Adipocyte (in vitro differentiated cells): ENCODE measurements around the gene MACROH2A1.
A peak's percentile ranks its signal among the peaks of the same experiment; 100 is the strongest.

Source experiments
- DNase-seq: peaks from one replicate; pipeline ENCODE4 v3.0.0-alpha.2; 2015; ENCODE audit warnings: low read depth
- H3K27me3 ChIP-seq: replicated peaks from 2 replicates; pipeline ENCODE4 v1.7.0; 2013; ENCODE audit warnings: mild to moderate bottlenecking, low read length, moderate library complexity; ENCODE audit not compliant: control insufficient read depth, insufficient read depth
- H3K36me3 ChIP-seq: 2 replicates; pipeline ENCODE4 v1.7.0; 2013; ENCODE audit warnings: low read length, mild to moderate bottlenecking, moderate library complexity; ENCODE audit not compliant: control insufficient read depth, insufficient read depth, severe bottlenecking
- H3K4me1 ChIP-seq: 2 replicates; pipeline ENCODE4 v1.7.0; 2013; ENCODE audit warnings: mild to moderate bottlenecking, low read length, moderate library complexity; ENCODE audit not compliant: control insufficient read depth, insufficient read depth
- H3K4me3 ChIP-seq: 2 replicates; pipeline ENCODE4 v1.7.0; 2013; ENCODE audit warnings: mild to moderate bottlenecking, low read length, moderate library complexity
- H3K9ac ChIP-seq: 2 replicates; pipeline ENCODE4 v1.7.0; 2013; ENCODE audit warnings: mild to moderate bottlenecking, low read length, moderate library complexity
- H3K9me3 ChIP-seq: 2 replicates; pipeline ENCODE4 v1.7.0; 2013; ENCODE audit warnings: mild to moderate bottlenecking, low read length, moderate library complexity; ENCODE audit not compliant: control insufficient read depth

MACROH2A1 gene

DNA sequence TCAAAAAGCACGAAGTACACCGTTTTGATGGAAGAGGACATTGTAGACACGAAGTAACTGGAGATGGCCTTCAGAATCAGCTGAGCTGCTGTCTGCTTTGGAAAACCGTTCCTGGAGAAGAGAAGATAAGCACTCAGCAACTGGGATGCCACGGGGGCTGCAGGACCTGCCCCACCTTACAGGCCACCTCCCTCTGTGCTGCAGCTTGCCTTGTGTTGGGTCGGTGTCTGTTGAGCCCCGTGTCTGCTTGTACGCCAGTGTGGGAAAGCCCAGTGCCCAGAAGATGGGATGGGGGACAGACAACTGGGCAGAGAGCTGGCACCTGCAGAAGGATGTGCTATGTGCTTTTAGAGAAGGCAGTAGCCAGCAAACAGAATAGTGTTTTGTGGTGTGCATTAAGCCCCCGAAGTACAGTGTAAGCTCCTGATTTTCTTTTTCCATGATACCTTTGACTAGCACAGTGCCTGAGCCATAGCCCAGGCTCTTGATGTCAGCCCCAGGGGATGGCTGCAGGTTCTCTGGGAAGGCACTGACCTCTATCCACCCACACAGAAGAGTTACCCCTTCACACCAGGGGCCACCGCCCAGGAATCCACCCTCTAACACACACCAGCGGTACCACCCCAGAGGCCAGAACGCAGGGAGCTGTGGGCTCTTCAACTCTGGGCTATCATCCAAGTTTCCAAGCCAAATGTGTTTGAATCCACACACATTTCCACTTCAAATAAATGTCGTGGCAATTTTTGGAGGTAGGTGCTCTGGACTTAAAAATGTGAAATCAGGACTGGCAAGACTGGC lies 63.8 kb downstream of the MACROH2A1 start:
- Histone ChIP-seq H3K36me3 (peaks cover 61% of the 10 kb centered on the region), H3K27me3 (no peaks in the 10 kb centered on the region), H3K4me1 (no peaks in the 10 kb centered on the region), H3K4me3 (no peak overlapping the region), H3K9ac (no peak overlapping the region), H3K9me3 (no peaks in the 10 kb centered on the region)
- DNase-seq: no peak

- H3K36me3 ChIP-seq: peaks cover 48% of the 10 kb centered on the region
Observed at GRCh38 chr5:135333732-135334515, 65.1 kb downstream of the MACROH2A1 start.

DNA sequence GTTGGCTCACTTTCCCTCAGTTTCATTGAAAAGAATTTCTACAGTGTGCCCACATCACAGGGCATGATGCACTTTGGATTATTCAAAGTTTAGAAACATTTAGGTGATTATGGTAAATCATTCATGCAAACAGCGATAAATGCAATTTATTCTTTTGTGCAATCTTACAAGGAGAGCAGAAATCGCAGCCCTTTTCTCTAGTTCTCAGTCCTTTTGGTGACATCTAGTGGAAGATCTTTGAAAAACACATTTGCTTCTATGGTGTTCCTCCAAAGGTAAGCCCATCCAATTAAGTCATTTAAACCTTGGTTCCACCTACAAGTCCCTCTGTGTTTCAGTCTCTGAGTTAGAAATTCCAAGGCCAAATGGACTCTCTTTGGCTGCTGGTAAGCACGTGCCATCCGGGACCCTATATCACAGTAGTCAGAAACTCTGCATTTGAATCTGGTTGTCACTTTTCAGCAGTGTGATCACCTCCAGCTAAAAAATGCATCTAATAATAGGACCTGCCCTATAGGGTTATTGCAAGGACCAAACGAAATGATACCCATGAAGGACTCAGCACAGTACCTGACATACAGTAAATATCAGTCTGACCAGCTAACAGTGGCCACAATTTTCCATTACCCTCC lies 66.4 kb downstream of the MACROH2A1 start:
- Histone ChIP-seq H3K9ac (no peak overlapping the region), H3K36me3 (peaks cover 35% of the 10 kb centered on the region), H3K4me1 (no peaks in the 10 kb centered on the region), H3K9me3 (no peaks in the 10 kb centered on the region), H3K27me3 (no peaks in the 10 kb centered on the region), H3K4me3 (no peak overlapping the region)
- peak; percentile 92 for DNase-seq

More at GRCh38 chr5:135333732-135334515, 65.1 kb downstream of the MACROH2A1 start:
- no peak overlapping the region for H3K9ac ChIP-seq
- no peaks in the 10 kb centered on the region for H3K4me1 ChIP-seq
- DNase-seq: no peak
- H3K27me3 ChIP-seq: no peaks in the 10 kb centered on the region
- H3K4me3 ChIP-seq: no peak overlapping the region
- H3K9me3 ChIP-seq: no peaks in the 10 kb centered on the region

- H3K9me3 ChIP-seq: no peaks in the 10 kb centered on the region
- H3K27me3 ChIP-seq: no peaks in the 10 kb centered on the region
- no peaks in the 10 kb centered on the region for H3K4me1 ChIP-seq
- no peak overlapping the region for H3K4me3 ChIP-seq
- H3K36me3 ChIP-seq: peaks cover 25% of the 10 kb centered on the region
- no peak overlapping the region for H3K9ac ChIP-seq
- DNase-seq: no peak
Observed at GRCh38 chr5:135331612-135332011, 67.4 kb downstream of the MACROH2A1 start.

GRCh38 chr5:135330798-135331096 lies 68.3 kb downstream of the MACROH2A1 start:
- no peak for DNase-seq

DNA sequence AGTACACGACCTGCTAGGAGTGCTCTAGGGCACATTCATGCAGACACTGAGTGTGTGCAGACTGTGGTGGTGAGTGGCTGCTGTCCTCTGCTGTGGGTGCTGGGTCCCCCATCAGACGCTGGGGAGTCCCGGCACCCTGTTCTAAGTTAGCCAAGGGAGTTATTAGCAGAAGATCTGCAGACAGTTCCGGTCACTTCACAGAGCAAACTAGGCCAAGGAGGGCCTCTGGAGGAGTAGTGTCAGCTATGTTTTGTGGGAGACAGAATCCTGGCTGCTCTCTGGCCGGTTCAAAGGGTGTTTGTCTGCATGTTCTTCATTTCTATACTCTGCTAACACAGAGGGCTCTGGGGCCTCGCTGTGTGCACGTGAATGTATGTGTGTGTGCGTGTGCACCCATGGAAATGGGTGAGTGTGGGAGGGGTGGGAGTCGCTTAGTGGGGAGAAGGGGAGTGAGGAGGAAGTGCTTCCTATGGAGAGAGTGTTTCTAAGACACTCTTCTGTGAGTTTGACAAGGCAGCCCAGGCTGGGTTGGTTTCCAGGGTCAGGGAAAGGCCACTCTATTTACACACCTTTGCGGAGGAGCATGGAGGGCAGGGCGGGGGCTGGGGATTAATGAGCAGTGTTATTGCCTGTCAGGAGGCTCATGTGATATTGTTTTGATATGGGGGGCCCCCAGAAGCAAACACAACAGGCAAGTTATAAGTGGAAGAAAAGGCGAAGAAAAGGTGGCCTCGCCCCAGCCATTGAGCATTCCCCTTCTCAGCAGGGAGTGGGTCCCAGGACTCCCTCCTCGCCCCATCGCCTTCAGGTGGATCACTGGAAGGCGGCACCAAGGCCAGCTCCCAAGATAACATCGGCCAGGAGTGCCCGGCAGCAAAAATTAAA lies 68.9 kb downstream of the MACROH2A1 start:
- H3K27me3 ChIP-seq: no peaks in the 10 kb centered on the region
- DNase-seq: no peak
- no peaks in the 10 kb centered on the region for H3K4me1 ChIP-seq

More at GRCh38 chr5:135330798-135331096, 68.3 kb downstream of the MACROH2A1 start:
- Histone ChIP-seq H3K9ac (no peak overlapping the region), H3K9me3 (no peaks in the 10 kb centered on the region), H3K4me3 (no peak overlapping the region), H3K4me1 (no peaks in the 10 kb centered on the region), H3K36me3 (peaks cover 16% of the 10 kb centered on the region), H3K27me3 (no peaks in the 10 kb centered on the region)

DNA sequence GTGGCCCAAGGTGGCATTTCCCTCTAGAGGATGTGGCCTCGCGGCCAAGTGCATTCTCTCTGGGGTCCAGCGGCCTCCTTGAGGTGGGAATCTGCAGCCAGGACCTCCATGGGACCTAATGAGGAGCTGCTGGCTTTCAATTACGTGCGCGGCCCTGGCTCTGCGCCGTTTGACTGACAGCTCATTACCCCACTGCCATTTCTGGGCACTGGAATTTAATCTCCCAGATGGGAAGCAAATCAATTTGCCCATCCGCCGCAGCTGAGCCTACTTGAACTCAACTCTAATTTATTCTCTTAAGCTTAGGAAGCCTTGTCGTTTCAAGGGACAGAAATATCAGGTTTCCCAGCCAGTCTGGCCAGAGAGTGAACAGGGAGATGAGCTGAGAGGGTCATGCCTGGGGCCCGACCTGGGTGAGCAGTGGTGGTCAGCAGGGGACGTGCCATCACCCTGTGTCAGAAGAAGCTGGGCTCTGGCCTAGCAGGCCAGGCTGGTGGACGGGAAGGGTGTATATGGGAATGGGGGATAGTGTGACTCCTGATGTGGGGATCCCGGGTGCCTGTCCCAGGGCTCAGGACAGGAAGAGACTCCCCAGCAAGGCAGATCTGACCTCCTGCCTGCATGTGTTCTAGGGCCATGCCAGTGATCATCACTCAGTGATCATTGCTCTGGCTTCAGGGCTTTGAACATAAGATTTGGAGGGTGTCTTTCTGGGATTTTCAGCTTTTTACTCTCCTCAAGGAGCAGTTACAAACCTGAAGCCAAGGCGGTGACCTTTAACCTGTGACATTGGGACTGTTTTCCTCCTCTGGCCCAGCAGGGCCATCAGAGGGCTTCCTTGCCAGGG lies 69.7 kb downstream of the MACROH2A1 start:
- H3K36me3 ChIP-seq: peaks cover 7% of the 10 kb centered on the region
- no peak overlapping the region for H3K4me3 ChIP-seq
- no peak overlapping the region for H3K9ac ChIP-seq
- H3K27me3 ChIP-seq: no peaks in the 10 kb centered on the region
- DNase-seq: no peak
- H3K4me1 ChIP-seq: no peaks in the 10 kb centered on the region
- H3K9me3 ChIP-seq: no peaks in the 10 kb centered on the region

More for the DNA sequence above, 68.9 kb downstream of the MACROH2A1 start:
- no peak overlapping the region for H3K4me3 ChIP-seq
- no peaks in the 10 kb centered on the region for H3K9me3 ChIP-seq
- no peak overlapping the region for H3K9ac ChIP-seq
- H3K36me3 ChIP-seq: peaks cover 16% of the 10 kb centered on the region

DNA sequence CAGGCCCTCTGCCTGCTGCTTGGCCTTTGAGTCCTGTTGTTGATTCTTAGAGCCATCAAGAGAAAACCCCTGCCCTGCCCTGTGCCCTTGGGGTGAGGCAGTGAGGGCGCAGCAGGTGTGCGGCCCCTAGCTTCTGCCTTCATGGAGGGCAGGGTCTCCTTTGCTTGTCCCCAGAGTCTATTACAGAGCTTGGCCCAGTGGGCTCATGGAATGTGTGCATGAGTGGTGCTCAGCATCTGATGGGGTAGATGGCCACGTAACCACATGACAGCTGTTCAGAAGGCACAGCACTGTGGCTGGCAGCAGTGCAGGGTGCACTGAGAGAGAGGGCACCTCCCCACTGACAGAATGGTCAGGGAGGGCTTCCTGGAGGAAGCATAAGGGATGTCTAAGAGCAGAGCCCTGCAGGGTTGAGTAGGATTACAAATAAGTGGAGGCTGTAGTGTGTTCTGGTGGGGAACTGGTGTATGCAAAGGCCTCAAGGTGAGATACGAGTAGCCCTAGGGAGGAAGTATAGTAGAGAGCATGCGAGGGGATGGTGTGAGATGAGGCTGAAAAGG lies 70.8 kb downstream of the MACROH2A1 start:
- peaks cover under 1% of the 10 kb centered on the region for H3K36me3 ChIP-seq
- no peak overlapping the region for H3K9ac ChIP-seq
- no peak for DNase-seq
- H3K4me3 ChIP-seq: no peak overlapping the region
- no peaks in the 10 kb centered on the region for H3K4me1 ChIP-seq
- no peaks in the 10 kb centered on the region for H3K27me3 ChIP-seq
- no peaks in the 10 kb centered on the region for H3K9me3 ChIP-seq

DNA sequence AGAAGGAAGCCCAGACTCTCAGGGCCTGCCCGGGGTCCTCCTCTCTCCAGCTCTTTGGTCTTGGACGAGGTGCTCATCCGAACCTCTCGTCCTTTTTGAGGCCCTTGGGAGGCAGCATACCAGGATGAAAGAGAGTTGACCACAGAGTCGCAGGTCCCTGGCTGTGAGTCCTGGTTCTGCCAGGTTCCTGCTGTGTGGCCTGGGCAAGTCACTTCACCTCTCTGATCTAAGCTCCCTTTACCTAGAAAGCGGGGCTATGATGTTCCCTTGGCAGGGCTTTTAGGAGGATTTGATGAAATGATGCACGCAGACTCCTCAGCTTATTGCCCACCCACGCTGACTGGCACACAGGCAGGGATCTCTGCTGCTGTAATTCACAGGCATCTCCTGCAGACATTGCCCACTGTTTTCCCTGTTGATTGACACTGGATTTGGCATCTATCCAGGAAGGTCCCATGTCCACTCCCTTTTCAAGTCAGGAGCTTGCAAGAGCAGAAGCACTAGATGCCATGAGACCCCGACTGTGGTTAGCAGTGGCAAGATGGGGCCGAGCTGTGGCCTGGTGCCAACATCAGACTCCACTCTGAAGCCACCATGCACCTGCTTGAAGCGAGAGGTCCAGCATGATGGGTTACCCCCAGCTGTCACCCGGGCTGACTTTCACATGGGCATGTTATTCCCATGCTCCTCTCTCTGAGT lies 71.5 kb downstream of the MACROH2A1 start:
- DNase-seq: no peak
- Histone ChIP-seq H3K27me3 (peaks cover 3% of the 10 kb centered on the region), H3K4me3 (no peak overlapping the region), H3K4me1 (no peaks in the 10 kb centered on the region), H3K36me3 (no peaks in the 10 kb centered on the region), H3K9ac (no peak overlapping the region), H3K9me3 (no peaks in the 10 kb centered on the region)
